PC-9 (cell line): ENCODE data around the gene ACYP2. TPM values are rescaled to one million over a fixed set of nuclear protein-coding genes. Genes with fewer than 3 reads are reported as not detected.

Experiments
- BruUV-seq: library from RNA; stranded (reverse); fragments of 400-500 nt; replicated peaks from 2 replicates; lab custom pipeline; 2021; lab: Mats Ljungman, UMichigan
- CTCF ChIA-PET: fragments of 300-600 bp; sonication (Branson Sonifier 250); formaldehyde crosslinking; loops from one replicate; lab custom pipeline; 2022; ENCODE audit warnings: antibody characterized with exemption; lab: Charles Lee
- POLR2A ChIA-PET: fragments of 300-600 bp; sonication (Branson Sonifier 250); formaldehyde crosslinking; loops from one replicate; lab custom pipeline; 2022; ENCODE audit warnings: antibody characterized with exemption; ENCODE audit not compliant: unreplicated experiment; lab: Charles Lee
- DNase-seq, 2 experiments: peaks; one replicate each; pipeline versions ENCODE4 v3.0.0 to v3.0.0-alpha.2; 2015 to 2022; ENCODE audit warnings: mixed read lengths in 1 of 2
- H2AFZ ChIP-seq: fragments of 200-600 bp; sonication (generic); 2 replicates; pipeline ENCODE4 v1.8.1; 2017; ENCODE audit warnings: antibody characterized with exemption
- H3F3A ChIP-seq: fragments of 200-600 bp; sonication (generic); 2 replicates; pipeline ENCODE4 v1.8.1; 2017; ENCODE audit warnings: antibody characterized with exemption, mild to moderate bottlenecking, low read depth; ENCODE audit not compliant: insufficient read depth
- H3K27ac ChIP-seq: fragments of 200-600 bp; sonication (generic); 2 replicates; pipeline ENCODE4 v1.6.1; 2016; ENCODE audit warnings: mixed run types
- H3K27me3 ChIP-seq: fragments of 200-600 bp; sonication (generic); 2 replicates; pipeline ENCODE4 v1.6.1; 2016; ENCODE audit warnings: low read depth, mixed run types; ENCODE audit not compliant: insufficient read depth
- H3K36me3 ChIP-seq: fragments of 200-600 bp; sonication (generic); 2 replicates; pipeline ENCODE4 v1.6.1; 2016; ENCODE audit warnings: low read depth, mixed run types
- H3K4me1 ChIP-seq: fragments of 200-600 bp; sonication (generic); replicated peaks from 2 replicates; pipeline ENCODE4 v1.6.1; 2016; ENCODE audit warnings: mixed run types; ENCODE audit not compliant: insufficient read depth
- H3K4me2 ChIP-seq: fragments of 200-600 bp; sonication (generic); 2 replicates; pipeline ENCODE4 v1.6.1; 2017; ENCODE audit warnings: mixed run types
- H3K4me3 ChIP-seq: fragments of 200-600 bp; sonication (generic); 2 replicates; pipeline ENCODE4 v1.6.1; 2016; ENCODE audit warnings: mixed run types
- H3K79me2 ChIP-seq: fragments of 200-600 bp; sonication (generic); 2 replicates; pipeline ENCODE4 v1.6.1; 2017; ENCODE audit warnings: low read depth, mixed run types
- H3K9me2 ChIP-seq: fragments of 200-600 bp; sonication (generic); 2 replicates; pipeline ENCODE4 v1.8.1; 2017; ENCODE audit warnings: mild to moderate bottlenecking; ENCODE audit not compliant: insufficient read depth
- H3K9me3 ChIP-seq: fragments of 200-600 bp; sonication (generic); 2 replicates; pipeline ENCODE4 v1.8.1; 2016; ENCODE audit warnings: low read depth; ENCODE audit not compliant: insufficient read depth
- H4K20me1 ChIP-seq: fragments of 200-600 bp; sonication (generic); 2 replicates; pipeline ENCODE4 v1.8.1; 2017; ENCODE audit not compliant: insufficient read depth
- CTCF ChIP-seq: fragments of 200-600 bp; sonication (generic); conservative IDR thresholded peaks from 2 replicates; pipeline ENCODE4 v1.6.1; 2017; ENCODE audit warnings: mixed run types, antibody characterized with exemption, mild to moderate bottlenecking, moderate library complexity
- EZH2 ChIP-seq: fragments of 200-600 bp; sonication (generic); IDR thresholded peaks from 2 replicates; pipeline ENCODE4 v1.8.0; 2017; ENCODE audit warnings: antibody characterized with exemption, low read depth
- intact Hi-C: fragments of 100-400 bp; cut with micrococcal nuclease; formaldehyde crosslinking; loops from one replicate; pipeline ENCODE4 v1.10.0; 2022; ENCODE audit not compliant: unreplicated experiment
- total RNA-seq: library from RNA; stranded (reverse); gene quantifications from 2 replicates; pipeline ENCODE4 v1.2.3, GENCODE V29; 2021

The ACYP2 gene
- total RNA-seq, 1 experiment from 2014 or later: 25.9 TPM

- Histone ChIP-seq H3K4me3 (no peak overlapping the region), H2AFZ (no peak overlapping the region), H3K9me2 (no peaks in the 10 kb centered on the region), H3K79me2 (no peaks in the 10 kb centered on the region), H3K27ac (no peak overlapping the region), H4K20me1 (no peaks in the 10 kb centered on the region), H3K9me3 (0 out of 2 replicates have a peak, but pooled peaks cover 6% of the 10 kb centered on the region), H3K27me3 (no peaks in the 10 kb centered on the region), H3K4me2 (no peak overlapping the region), H3K4me1 (peaks cover 11% of the 10 kb centered on the region; the same call in 1 of the 2 replicates), H3F3A (no peaks in the 10 kb centered on the region), H3K36me3 (no peaks in the 10 kb centered on the region)
- intact Hi-C loops: no loop called here
- TF ChIP-seq CTCF: no peak
- TF ChIP-seq EZH2: no peak
- POLR2A ChIA-PET: interaction anchor here (0.6 kb wide), 1 partner anchor 76 kb away, joined by 4 read pairs; no protein-coding TSS in a partner anchor
- BruUV-seq: no TSS peak
- CTCF ChIA-PET: no interaction called here
- DNase-seq: no peak
Observed at GRCh38 chr2:54271189-54271588, 155.8 kb downstream of the ACYP2 start.

- no TSS peak for BruUV-seq
- H3F3A ChIP-seq: no peaks in the 10 kb centered on the region
- H2AFZ ChIP-seq: no peak overlapping the region
Observed at GRCh38 chr2:54271843-54272627, 156.6 kb downstream of the ACYP2 start.

GRCh38 chr2:54274781-54275242 lies 159.4 kb downstream of the ACYP2 start:
- no peaks in the 10 kb centered on the region for H3K79me2 ChIP-seq
- peak overlapping the region; percentile 46 for H3K27ac ChIP-seq
- H2AFZ ChIP-seq: peak overlapping the region; percentile 73
- DNase-seq: no peak
- no peaks in the 10 kb centered on the region for H3K36me3 ChIP-seq
- intact Hi-C loops: no loop called here
- no peaks in the 10 kb centered on the region for H3K27me3 ChIP-seq
- no peaks in the 10 kb centered on the region for H4K20me1 ChIP-seq
- H3K9me2 ChIP-seq: 0 out of 2 replicates have a peak, but pooled peaks cover under 1% of the 10 kb centered on the region
- no peaks in the 10 kb centered on the region for H3F3A ChIP-seq
- TF ChIP-seq EZH2 (no peak), CTCF (no peak)
- peaks cover 11% of the 10 kb centered on the region; the same call in 1 of the 2 replicates for H3K4me1 ChIP-seq
- H3K4me2 ChIP-seq: 0 out of 2 replicates have a peak overlapping the region, but pooled peaks have one; percentile 1
- H3K4me3 ChIP-seq: no peak overlapping the region
- ChIA-PET CTCF (no interaction called here), POLR2A (no interaction called here)
- 0 out of 2 replicates have a peak, but pooled peaks cover 9% of the 10 kb centered on the region for H3K9me3 ChIP-seq
- no TSS peak for BruUV-seq

More at GRCh38 chr2:54271843-54272627, 156.6 kb downstream of the ACYP2 start:
- 0 out of 2 replicates have a peak, but pooled peaks cover 6% of the 10 kb centered on the region for H3K9me3 ChIP-seq
- H3K79me2 ChIP-seq: no peaks in the 10 kb centered on the region
- ChIA-PET POLR2A (no interaction called here), CTCF (no interaction called here)
- H3K4me3 ChIP-seq: no peak overlapping the region
- H3K27me3 ChIP-seq: no peaks in the 10 kb centered on the region
- no peak overlapping the region for H3K27ac ChIP-seq
- no peaks in the 10 kb centered on the region for H3K36me3 ChIP-seq
- H4K20me1 ChIP-seq: no peaks in the 10 kb centered on the region
- peaks cover 11% of the 10 kb centered on the region; the same call in 1 of the 2 replicates for H3K4me1 ChIP-seq
- no peak overlapping the region for H3K4me2 ChIP-seq
- no peaks in the 10 kb centered on the region for H3K9me2 ChIP-seq
- intact Hi-C loops: no loop called here
- no peak for DNase-seq
- TF ChIP-seq CTCF: no peak
- TF ChIP-seq EZH2: no peak
